K562 (cell line): ENCODE results near the gene CDX1. TPM values are rescaled to one million over a fixed set of nuclear protein-coding genes. Genes with fewer than 3 reads are reported as not detected.

ENCODE experiments used
- ATAC-seq: fragments of 200-7000 bp; cut with Tn5 transposase; 3 replicates; pipeline ENCODE4 v1.9.1; 2020; ENCODE audit warnings: moderate library complexity
- BruUV-seq: library from RNA; stranded (reverse); fragments of 400-500 nt; replicated peaks from 2 replicates; lab custom pipeline; 2021; lab: Mats Ljungman, UMichigan
- CTCF ChIA-PET: fragments of 300-600 bp; formaldehyde crosslinking; extraction: SDS; loops from one replicate; lab custom pipeline; 2021; ENCODE audit warnings: low intra/inter-chr PET ratio; lab: Yijun Ruan, JAX
- POLR2A ChIA-PET: fragments of 300-600, 350-650 bp; sonication (Branson Sonifier 250); formaldehyde crosslinking; extraction: SDS; loops from one replicate; lab custom pipeline; 2021; ENCODE audit warnings: antibody characterized with exemption, inconsistent platforms; lab: Yijun Ruan, JAX
- DNase-seq, 4 experiments: peaks; one replicate each; pipeline versions ENCODE4 v3.0.0 to v3.0.0-alpha.2; 2011 to 2018; ENCODE audit warnings: low spot score in 3 of 4, mixed read lengths in 3 of 4; ENCODE audit errors: extremely low read depth in 1 of 4
- FAIRE-seq: peaks from 2 replicates; lab custom pipeline; 2011; peaks lifted over from hg19 to GRCh38; lab: Jason Lieb, UNC
- H2AFZ ChIP-seq: 2 replicates; pipeline ENCODE4 v1.6.0; 2011; ENCODE audit warnings: low read depth, low read length, control low read depth, inconsistent platforms
- H3K27ac ChIP-seq: fragments of 200-600 bp; 3 replicates; pipeline ENCODE4 v1.8.0; 2011; ENCODE audit warnings: low read depth, mild to moderate bottlenecking, control low read depth, inconsistent platforms, low read length, moderate library complexity, mixed read lengths; ENCODE audit errors: extremely low read depth
- H3K27me3 ChIP-seq, 2 experiments: fragments of 300-600 bp in 1 of 2; 2 replicates in 1 of 2; 3 replicates in 1 of 2; pipeline versions ENCODE4 v1.6.0 to v1.8.0; 2011; ENCODE audit warnings: inconsistent platforms in 2 of 2, low read length in 2 of 2, mild to moderate bottlenecking in 1 of 2, mixed read lengths in 1 of 2, moderate library complexity in 1 of 2; ENCODE audit not compliant: control insufficient read depth in 2 of 2, insufficient read depth in 2 of 2
- H3K36me3 ChIP-seq: fragments of 300-600 bp; 3 replicates; pipeline ENCODE4 v1.8.0; 2011; ENCODE audit warnings: mild to moderate bottlenecking, low read length, inconsistent platforms; ENCODE audit not compliant: control insufficient read depth, insufficient read depth
- H3K4me1 ChIP-seq, 2 experiments: fragments of 200-600 bp in 1 of 2; replicated peaks in 1 of 2; 2 replicates in 1 of 2; 3 replicates in 1 of 2; pipeline versions ENCODE4 v1.5.1 to v1.8.0; 2011; ENCODE audit warnings: inconsistent platforms in 2 of 2, low read length in 2 of 2, mild to moderate bottlenecking in 1 of 2, mixed read lengths in 1 of 2, moderate library complexity in 1 of 2; ENCODE audit not compliant: control insufficient read depth in 2 of 2, insufficient read depth in 2 of 2
- H3K4me2 ChIP-seq: 2 replicates; pipeline ENCODE4 v1.6.1; 2011; ENCODE audit warnings: low read length, control low read depth, inconsistent platforms, mixed read lengths; ENCODE audit not compliant: insufficient read depth
- H3K4me3 ChIP-seq: fragments of 200-600 bp; sonication (generic), shearing (Covaris generic); 2 replicates; pipeline ENCODE4 v1.5.1; 2016; ENCODE audit warnings: control low read depth, inconsistent platforms
- H3K79me2 ChIP-seq: fragments of 200-600 bp; 3 replicates; pipeline ENCODE4 v1.8.0; 2011; ENCODE audit warnings: low read length, inconsistent platforms; ENCODE audit not compliant: control insufficient read depth, insufficient read depth
- H3K9ac ChIP-seq, 2 experiments: 2 replicates each; pipeline versions ENCODE4 v1.6.0 to v1.6.1; 2011; ENCODE audit warnings: low read depth in 2 of 2, low read length in 2 of 2, control low read depth in 1 of 2, inconsistent platforms in 1 of 2, mild to moderate bottlenecking in 1 of 2, mixed read lengths in 1 of 2; ENCODE audit not compliant: insufficient read depth in 1 of 2
- H3K9me1 ChIP-seq: one replicate; pipeline ENCODE4 v1.6.0; 2011; ENCODE audit warnings: inconsistent platforms, mild to moderate bottlenecking, low read length, moderate library complexity; ENCODE audit not compliant: control insufficient read depth, insufficient read depth
- H3K9me3 ChIP-seq: replicated peaks from 2 replicates; pipeline ENCODE4 v1.5.1; 2011; ENCODE audit warnings: low read depth, low read length, inconsistent platforms; ENCODE audit not compliant: control insufficient read depth, insufficient read depth
- H4K20me1 ChIP-seq: replicated peaks from 2 replicates; pipeline ENCODE4 v1.6.1; 2011; ENCODE audit warnings: low read length, inconsistent platforms, mixed read lengths; ENCODE audit not compliant: control insufficient read depth, insufficient read depth
- BMI1 ChIP-seq: fragments of 150-350 bp; IDR thresholded peaks from 2 replicates; pipeline ENCODE4 v1.6.1; 2014; ENCODE audit warnings: low read length
- CBX5 ChIP-seq: IDR thresholded peaks from 2 replicates; pipeline ENCODE4 v1.6.1; 2014; ENCODE audit warnings: low read depth, borderline replicate concordance
- CHCHD3 ChIP-seq: fragments of 250-450 bp; sonication (Bioruptor Pico); IDR thresholded peaks from 2 replicates; pipeline ENCODE4 v2.1.2; 2022; ENCODE audit warnings: mild to moderate bottlenecking
- HDAC3 ChIP-seq: fragments of 450-650 bp; IDR thresholded peaks from 2 replicates; pipeline ENCODE4 v1.6.1; 2018; ENCODE audit warnings: borderline replicate concordance, mild to moderate bottlenecking, moderate library complexity; ENCODE audit not compliant: partially characterized antibody
- HLTF ChIP-seq: fragments of 450-650 bp; IDR thresholded peaks from 2 replicates; pipeline ENCODE4 v1.6.1; 2016
- MECOM ChIP-seq: fragments of 250-450 bp; sonication (Bioruptor Pico); IDR thresholded peaks from 2 replicates; pipeline ENCODE4 v1.8.0; 2022; ENCODE audit warnings: inconsistent platforms
- XRCC4 ChIP-seq: IDR thresholded peaks from one replicate; pipeline ENCODE4 v1.6.1; 2011; ENCODE audit not compliant: insufficient read depth, insufficient read length; ENCODE audit errors: extremely low read depth
- YBX1 ChIP-seq: fragments of 450-650 bp; IDR thresholded peaks from 2 replicates; pipeline ENCODE4 v1.7.1; 2016; ENCODE audit warnings: mild to moderate bottlenecking
- ZC3H11A ChIP-seq: IDR thresholded peaks from 2 replicates; pipeline ENCODE4 v1.6.1; 2012; ENCODE audit warnings: low read depth, low read length, improper control_type of control experiment
- ZNF551 ChIP-seq: fragments of 250-450 bp; sonication (Bioruptor Pico); IDR thresholded peaks from 2 replicates; pipeline ENCODE4 v1.5.0; 2021; ENCODE audit warnings: mild to moderate bottlenecking, moderate library complexity
- WGBS: fragments of 100-300 bp; shearing (Covaris generic); methylation state at CpG from one replicate; pipeline ENCODE4 v1.1.6; 2016; ENCODE audit warnings: low coverage, mixed read lengths; ENCODE audit not compliant: insufficient coverage; ENCODE audit errors: missing lambda C conversion rate; 5-methylcytosine and 5-hydroxymethylcytosine counted together
- in situ Hi-C: fragments of 300-500 bp; cut with MboI; formaldehyde crosslinking; loops from 4 replicates; pipeline ENCODE4 v1.15.0; 2018; ENCODE audit warnings: inconsistent platforms, mixed read lengths
- intact Hi-C: fragments of 100-400 bp; cut with micrococcal nuclease; formaldehyde crosslinking; loops from 2 replicates; pipeline ENCODE4 v1.14.2; 2022
- polyA plus RNA-seq, 8 experiments: library from polyadenylated mRNA; depleted of rRNA in 4 of 8; stranded (reverse) in 5 of 8; unstranded in 3 of 8; fragments of >200 nt; fragmentation: Nextera tagmentation in 2 of 8; fragmentation: Illumina TruSeq in 1 of 8; extraction: Ambion mirVana in 2 of 8; extraction: Trizol in 1 of 8; gene quantifications; 2 replicates each; pipeline versions ENCODE4 v1.2.1 to v1.2.3, GENCODE V29; 2011 to 2014; ENCODE audit warnings: inconsistent platforms in 1 of 8, missing spikeins in 1 of 8
- total RNA-seq, 7 experiments: library from RNA; depleted of rRNA in 6 of 7; stranded (reverse); fragments of >200 nt in 6 of 7; fragmentation: Illumina TruSeq in 2 of 7; extraction: Trizol in 2 of 7; gene quantifications; 2 replicates each; pipeline versions ENCODE4 v1.2.1 to v1.2.3, GENCODE V29; 2011 to 2021; ENCODE audit warnings: low replicate concordance in 1 of 7
- TF ChIP-seq, protein P1 (sequence below), 2 experiments: fragments of 450-650 bp; IDR thresholded peaks; 2 replicates each; pipeline ENCODE4 v1.6.1; 2016; ENCODE audit warnings: mild to moderate bottlenecking in 2 of 2, borderline replicate concordance in 1 of 2, low read depth in 1 of 2, moderate library complexity in 1 of 2
- TF ChIP-seq, protein P2 (sequence below): fragments of 250-450 bp; sonication (Bioruptor Pico); IDR thresholded peaks from 2 replicates; pipeline ENCODE4 v1.5.0; 2020; ENCODE audit warnings: mild to moderate bottlenecking, borderline replicate concordance

Gene CDX1
- total and polyA plus RNA-seq, 9 of the 15 experiments (the other 6 are each of a cell fraction or from before 2014, with no cell fraction given): 0.06 to 0.16 TPM; not detected in 7

DNA sequence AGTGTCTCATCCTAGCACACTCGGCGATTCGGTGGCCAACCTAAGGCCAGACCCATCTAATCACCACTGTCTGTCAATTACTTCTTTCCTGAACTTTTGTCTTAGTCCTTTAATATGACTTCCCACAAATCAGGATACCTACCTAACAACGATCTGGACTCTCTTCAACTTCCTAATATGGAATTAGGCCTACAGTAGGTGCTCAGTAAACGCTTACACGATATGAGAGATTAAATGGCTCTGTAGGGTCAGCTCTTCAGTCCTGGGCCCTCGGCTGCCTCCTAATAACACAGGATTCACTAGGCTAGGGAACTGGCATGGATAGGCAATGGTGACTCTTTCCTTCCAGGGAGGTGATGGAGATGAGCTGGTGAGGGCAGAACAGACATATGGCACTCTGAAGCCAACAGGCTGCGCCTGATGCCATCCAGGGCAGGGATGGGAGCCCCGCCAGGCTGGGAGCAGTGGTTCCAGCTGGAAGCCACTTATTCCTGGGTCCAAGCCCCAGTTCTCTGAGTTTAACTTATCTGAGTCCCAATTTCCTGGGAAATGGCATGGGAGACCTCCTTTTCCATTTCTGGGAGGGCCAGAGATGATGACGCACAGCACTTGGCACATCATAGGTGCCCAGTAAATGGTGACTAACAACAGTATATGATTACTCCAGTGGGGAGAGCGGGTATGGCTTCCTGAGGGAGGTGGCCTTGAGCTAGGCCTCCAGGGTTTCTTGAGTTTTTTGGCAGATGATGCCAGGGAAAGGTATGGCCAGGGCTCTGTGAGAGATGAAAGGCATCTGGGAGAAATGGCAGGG, 18.3 kb upstream of the CDX1 start:
- Histone ChIP-seq H3K27ac (no peak overlapping the region), H3K4me3 (no peak overlapping the region), H3K4me2 (no peak overlapping the region), H3K4me1 (peaks cover 19 to 22% of the 10 kb centered on the region in 2 experiments), H3K9me1 (no peaks in the 10 kb centered on the region), H2AFZ (no peak overlapping the region), H3K9ac (no peak overlapping the region), H3K27me3 (peaks cover 12 to 30% of the 10 kb centered on the region in 2 experiments; a peak in 4 of 5 replicates), H3K9me3 (no peaks in the 10 kb centered on the region), H3K79me2 (no peaks in the 10 kb centered on the region), H4K20me1 (peaks cover 7% of the 10 kb centered on the region; the same call in 1 of the 2 replicates), H3K36me3 (no peaks in the 10 kb centered on the region)
- 20% methylated on average over 11 of the region's 11 CpGs for WGBS
- DNase-seq (no peak), ATAC-seq (no peak), FAIRE-seq (no peak)
- intact Hi-C loops (no loop called here), in situ Hi-C loops (no loop called here)
- TF ChIP-seq ZC3H11A (no peak), CBX5 (no peak), HDAC3 (no peak), MECOM (CRISPR knock-in tag) (no peak), CHCHD3 (CRISPR knock-in tag) (no peak), YBX1 (no peak), XRCC4 (no peak), ZNF551 (no peak), BMI1 (no peak), HLTF (no peak)
- TF ChIP-seq, protein P1, sequence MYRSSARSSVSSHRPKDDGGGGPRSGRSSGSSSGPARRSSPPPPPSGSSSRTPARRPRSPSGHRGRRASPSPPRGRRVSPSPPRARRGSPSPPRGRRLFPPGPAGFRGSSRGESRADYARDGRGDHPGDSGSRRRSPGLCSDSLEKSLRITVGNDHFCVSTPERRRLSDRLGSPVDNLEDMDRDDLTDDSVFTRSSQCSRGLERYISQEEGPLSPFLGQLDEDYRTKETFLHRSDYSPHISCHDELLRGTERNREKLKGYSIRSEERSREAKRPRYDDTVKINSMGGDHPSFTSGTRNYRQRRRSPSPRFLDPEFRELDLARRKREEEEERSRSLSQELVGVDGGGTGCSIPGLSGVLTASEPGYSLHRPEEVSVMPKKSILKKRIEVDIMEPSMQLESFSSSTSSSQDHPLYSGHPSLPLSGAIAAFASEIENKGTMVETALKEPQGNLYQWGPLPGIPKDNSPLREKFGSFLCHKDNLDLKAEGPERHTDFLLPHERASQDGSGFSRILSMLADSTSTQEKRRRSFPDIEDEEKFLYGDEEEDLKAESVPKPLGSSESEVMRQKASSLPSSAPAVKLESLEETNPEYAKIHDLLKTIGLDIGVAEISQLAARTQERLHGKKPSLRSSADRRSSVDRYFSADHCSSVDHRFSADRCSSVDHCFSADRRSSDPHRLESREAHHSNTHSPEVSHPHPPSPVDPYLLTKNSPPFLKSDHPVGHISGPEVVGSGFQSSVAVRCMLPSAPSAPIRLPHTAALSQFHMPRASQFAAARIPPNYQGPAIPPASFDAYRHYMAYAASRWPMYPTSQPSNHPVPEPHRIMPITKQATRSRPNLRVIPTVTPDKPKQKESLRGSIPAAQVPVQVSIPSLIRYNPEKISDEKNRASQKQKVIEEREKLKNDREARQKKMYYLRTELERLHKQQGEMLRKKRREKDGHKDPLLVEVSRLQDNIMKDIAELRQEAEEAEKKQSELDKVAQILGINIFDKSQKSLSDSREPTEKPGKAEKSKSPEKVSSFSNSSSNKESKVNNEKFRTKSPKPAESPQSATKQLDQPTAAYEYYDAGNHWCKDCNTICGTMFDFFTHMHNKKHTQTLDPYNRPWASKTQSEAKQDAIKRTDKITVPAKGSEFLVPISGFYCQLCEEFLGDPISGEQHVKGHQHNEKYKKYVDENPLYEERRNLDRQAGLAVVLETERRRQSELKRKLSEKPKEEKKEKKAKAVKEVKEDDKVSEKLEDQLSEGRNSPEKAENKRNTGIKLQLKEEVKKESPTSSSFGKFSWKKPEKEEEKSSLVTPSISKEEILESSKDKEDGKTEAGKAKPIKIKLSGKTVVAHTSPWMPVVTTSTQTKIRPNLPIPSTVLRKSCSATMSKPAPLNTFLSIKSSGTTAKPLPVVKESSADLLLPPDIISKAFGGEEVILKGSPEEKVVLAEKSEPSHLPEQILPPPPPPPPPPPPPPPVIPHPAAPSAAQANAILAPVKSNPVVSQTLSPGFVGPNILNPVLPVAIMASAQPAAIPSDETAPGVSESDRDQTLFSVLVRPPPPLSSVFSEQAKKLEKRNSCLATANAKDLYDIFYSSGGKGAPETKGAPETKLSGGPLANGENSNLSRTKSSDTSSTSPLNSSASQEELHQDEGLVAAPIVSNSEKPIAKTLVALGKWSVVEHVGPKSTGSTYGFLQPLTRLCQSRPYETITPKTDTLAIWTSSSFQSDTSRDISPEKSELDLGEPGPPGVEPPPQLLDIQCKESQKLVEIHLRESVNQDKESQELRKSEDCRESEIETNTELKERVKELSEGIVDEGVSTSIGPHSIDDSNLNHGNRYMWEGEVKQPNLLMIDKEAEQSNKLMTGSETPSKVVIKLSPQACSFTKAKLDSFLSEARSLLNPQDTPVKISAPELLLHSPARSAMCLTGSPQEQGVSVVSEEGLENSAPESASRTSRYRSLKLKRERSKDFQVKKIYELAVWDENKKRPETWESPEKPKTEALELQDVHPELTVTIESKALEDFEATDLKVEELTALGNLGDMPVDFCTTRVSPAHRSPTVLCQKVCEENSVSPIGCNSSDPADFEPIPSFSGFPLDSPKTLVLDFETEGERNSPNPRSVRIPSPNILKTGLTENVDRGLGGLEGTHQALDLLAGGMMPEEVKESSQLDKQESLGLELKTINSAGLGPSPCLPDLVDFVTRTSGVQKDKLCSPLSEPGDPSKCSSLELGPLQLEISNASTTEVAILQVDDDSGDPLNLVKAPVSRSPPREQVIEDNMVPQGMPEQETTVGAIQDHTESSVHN (IDR thresholded peaks at IDR 0.05; ENCODE audit: borderline replicate concordance in 1 of 2, low read depth in 1 of 2): no peak
- TF ChIP-seq, protein P2, sequence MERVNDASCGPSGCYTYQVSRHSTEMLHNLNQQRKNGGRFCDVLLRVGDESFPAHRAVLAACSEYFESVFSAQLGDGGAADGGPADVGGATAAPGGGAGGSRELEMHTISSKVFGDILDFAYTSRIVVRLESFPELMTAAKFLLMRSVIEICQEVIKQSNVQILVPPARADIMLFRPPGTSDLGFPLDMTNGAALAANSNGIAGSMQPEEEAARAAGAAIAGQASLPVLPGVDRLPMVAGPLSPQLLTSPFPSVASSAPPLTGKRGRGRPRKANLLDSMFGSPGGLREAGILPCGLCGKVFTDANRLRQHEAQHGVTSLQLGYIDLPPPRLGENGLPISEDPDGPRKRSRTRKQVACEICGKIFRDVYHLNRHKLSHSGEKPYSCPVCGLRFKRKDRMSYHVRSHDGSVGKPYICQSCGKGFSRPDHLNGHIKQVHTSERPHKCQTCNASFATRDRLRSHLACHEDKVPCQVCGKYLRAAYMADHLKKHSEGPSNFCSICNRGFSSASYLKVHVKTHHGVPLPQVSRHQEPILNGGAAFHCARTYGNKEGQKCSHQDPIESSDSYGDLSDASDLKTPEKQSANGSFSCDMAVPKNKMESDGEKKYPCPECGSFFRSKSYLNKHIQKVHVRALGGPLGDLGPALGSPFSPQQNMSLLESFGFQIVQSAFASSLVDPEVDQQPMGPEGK (CRISPR knock-in tag): no peak
- ChIA-PET CTCF (no interaction called here), POLR2A (no interaction called here)
- no TSS peak for BruUV-seq
